GM19035 (cell line): Measurements from ENCODE around the gene FAM221A.
"Not testable (repeated sequence)": the region's sequence is repeated elsewhere in the genome, so short reads cannot be mapped to it uniquely, and the experiment has no call there.

Source experiments
- ATAC-seq: cut with Tn5 transposase; IDR thresholded peaks from one replicate; pipeline ENCODE4 v1.9.1; 2021; ENCODE audit not compliant: unreplicated experiment

The FAM221A gene

DNA sequence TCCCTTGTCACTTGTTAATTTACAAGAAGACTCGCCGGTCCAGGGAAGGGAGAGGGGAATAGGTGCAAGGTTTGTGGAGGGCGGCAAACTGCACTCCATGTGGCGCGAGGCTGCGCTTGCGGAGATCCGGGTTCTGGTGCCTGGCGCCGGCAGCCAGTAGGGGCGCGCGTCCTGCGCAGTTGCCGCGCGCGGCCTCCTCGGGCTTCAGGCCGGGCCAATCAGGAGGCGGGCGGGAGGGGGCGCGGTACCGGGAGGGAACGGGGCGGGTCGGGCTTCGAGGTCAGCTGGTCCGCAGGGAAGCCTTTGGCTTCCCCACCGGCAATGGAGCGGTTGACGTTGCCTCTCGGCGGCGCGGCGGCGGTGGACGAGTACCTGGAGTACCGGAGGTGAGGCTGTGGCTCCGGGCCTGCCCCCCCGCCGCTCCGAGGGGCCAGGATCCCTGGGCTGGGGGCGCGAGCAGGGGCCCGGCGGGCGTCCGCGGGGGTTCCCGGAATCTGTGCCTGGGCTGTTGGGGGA lies at the start of gene FAM221A:
FAM221A (plus strand) TSS at position 302 of the 516 bp plus-strand sequence; CDS start at position 322, 20 bp downstream.
- peak; percentile 96 for ATAC-seq

DNA sequence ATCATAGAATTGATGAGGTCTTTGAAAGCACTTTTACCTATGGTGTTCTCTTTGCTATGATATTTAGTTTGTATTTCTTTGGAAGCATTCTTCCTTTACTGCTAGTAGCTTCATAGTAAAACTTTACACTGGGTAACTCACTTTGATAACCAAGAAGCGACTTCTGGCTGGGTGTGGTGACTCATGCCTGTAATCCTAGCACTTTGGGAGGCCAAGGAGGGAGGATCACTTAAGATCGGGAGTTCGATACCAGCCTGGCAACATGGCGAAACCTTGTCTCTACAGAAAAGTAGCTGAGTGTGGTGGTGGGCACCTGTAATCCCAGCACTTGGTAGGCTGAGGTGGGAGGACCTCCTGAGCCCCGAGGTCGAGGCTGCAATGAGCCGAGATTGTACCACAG lies 46.6 kb upstream of the FAM221A start:
- no peak for ATAC-seq

DNA sequence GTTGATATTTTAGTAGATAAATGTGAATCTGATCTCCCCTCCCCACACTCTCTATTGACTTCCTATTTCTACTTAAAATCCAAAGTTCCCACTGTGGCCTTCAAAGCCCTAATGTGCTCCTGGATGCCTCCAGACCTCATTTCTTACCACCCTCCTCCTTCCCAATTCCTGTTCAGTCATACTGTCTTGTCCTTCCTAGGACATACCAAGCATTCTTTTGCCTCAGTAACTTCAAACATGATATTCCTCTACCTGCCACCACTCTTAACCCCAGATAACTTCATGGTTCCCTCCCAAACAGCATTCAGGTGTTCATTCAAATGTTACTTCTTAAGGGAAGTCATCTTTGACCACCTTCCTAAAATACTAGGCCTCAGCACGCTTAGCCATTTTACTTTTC lies 34.2 kb upstream of the FAM221A start:
- no peak for ATAC-seq

GRCh38 chr7:23653942-23654341 lies 26.1 kb upstream of the FAM221A start:
- no peak for ATAC-seq

GRCh38 chr7:23654508-23654907 lies 25.5 kb upstream of the FAM221A start:
- ATAC-seq, result no peak

DNA sequence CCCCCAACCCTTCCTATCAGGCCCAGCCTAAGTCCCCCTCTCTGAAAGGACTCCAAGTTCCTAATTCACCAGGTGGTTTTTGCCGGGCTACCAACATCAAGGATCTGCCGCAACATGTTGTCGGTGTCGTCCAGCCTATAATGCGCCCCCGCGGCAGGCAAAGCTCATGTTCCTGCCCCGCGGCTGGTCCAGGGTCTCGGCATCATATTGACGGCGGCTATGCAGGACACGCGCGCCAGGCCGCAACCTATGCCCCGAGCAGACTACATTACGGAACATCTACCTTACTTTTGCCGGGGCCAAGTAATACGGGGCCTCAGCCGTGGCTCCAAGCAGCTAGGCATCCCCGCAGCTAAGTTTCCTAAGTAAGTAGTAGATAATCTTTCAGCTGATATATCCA lies 24.6 kb upstream of the FAM221A start:
- ATAC-seq, result no peak

GRCh38 chr7:23658831-23659427 lies 21.1 kb upstream of the FAM221A start:
- no peak for ATAC-seq

- no peak for ATAC-seq
These were observed 18.6 kb upstream of the FAM221A start for GRCh38 chr7:23661385-23661784.

- ATAC-seq, result no peak
These were observed 17.6 kb upstream of the FAM221A start for GRCh38 chr7:23662124-23662983.

DNA sequence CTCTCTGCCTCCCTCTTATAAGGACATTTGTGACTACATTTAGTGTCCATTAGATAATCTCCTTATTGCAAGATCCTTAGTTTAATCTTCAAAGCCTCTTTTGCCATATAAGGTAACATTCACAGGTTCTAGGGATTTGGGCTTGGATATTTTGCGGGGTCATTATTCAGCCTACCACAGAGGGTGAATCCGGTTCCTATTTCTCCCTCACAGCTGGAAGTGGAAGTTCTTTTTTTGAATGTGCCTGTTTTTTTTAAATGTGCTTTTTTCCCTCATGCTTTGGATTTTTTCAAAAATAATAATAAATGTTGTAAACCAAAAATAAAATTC lies 17.1 kb upstream of the FAM221A start:
- ATAC-seq, result no peak

DNA sequence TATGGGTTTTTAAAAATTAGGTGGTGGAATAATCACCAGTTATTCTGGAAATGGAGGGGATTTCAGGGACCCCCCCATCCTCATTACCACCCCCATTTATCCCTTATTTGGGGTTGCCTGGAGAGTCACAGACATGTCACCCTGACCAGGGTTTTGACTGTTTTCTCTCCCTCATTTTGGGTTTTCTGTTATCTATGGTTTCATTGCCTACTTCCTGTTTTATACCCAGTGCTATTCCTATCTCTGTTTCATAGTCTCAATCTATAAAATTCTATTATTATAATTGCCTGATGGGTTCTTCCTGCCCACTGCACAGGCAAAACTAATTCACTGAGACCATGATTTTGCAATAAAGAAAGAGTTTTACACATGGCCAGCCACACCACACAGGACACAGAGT lies 15.9 kb upstream of the FAM221A start:
- no peak for ATAC-seq

DNA sequence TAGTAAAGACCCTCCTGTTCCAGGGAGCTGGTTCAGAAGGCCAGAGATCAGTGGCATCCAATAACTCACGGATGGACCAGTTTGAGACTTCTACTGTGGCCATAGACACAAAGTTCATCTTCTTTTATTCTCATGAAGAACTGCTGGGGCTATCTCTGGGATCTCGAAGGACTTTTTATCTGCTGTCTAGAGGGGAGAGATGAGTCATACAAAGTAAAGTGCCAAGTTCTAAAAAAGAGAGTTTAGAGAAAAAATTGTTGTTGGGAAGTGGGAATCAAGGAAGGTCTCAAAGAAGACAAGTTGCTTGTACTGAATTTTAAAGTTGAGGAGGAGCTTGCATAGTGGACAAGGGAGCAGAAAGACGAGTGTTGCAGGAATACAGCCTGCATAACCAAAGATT lies 8.0 kb upstream of the FAM221A start:
- no peak for ATAC-seq

DNA sequence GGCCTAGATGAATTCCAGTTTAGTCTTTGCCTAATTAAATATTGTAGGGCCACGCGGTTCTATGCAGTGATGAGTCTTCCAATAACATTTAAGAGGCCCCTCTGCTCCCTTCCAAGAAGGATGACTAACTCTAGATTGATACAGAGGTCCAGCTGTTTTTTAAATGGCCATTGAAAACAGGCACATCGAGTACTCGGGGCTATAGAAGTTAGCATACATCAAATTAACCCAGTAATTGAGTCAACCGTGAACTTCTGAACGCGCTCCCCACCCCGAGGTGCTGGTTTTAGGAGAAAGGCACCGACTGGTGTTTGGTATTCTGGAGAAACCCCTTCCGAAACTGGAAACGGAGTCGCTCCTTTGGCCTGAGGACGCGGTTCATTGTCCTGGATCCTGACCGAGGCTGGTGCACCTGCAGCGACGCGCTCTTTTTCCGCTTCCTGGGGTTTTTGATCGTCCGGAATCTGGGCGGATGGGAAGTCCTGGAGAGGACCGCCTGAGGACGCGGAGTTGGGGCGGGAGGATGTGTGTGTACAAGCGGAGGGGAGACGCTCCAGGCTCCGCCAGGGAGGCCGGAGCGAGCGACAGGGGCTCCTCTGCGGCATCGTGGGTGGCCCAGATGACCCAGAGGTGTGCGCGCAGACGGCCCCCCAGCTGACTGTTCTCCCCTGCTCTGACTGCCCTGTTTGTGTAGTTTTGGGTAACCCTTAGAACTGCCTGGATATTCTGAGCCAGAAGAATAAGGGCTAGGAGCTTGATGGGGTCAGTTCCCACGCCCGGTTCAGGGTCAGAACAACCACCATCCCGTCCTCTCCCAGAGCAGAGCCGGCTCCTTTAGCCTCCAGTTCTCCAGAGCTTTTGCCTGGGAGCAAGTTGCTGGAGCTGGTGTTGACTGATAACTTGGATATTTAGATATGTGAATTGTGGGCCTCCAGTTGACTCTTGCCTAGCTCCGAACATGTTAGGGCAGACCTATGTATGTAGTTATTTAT lies 711 bp downstream of the FAM221A start:
- ATAC-seq, result peak; percentile 35

GRCh38 chr7:23684041-23684440 lies 4.0 kb downstream of the FAM221A start:
- not testable (repeated sequence) for ATAC-seq

DNA sequence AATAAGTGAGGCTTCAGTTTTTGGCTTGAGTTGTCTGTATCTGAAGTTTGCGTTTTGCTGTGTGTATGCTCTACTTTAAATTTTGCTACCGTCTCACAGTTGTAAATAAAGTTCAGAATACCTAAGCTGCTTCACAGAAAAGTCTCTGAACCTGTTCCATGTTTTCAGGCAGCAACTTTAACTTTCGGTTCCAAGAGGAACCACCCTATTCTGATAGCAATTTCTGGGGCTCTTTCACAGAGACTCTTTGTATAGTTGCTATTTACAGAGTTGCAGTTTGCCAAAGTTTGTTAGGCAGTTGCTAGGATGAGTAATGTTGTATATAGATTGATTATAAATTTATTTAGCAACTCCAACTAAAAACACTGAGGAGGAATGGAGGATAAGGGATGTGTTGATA lies 5.7 kb downstream of the FAM221A start:
- no peak for ATAC-seq

DNA sequence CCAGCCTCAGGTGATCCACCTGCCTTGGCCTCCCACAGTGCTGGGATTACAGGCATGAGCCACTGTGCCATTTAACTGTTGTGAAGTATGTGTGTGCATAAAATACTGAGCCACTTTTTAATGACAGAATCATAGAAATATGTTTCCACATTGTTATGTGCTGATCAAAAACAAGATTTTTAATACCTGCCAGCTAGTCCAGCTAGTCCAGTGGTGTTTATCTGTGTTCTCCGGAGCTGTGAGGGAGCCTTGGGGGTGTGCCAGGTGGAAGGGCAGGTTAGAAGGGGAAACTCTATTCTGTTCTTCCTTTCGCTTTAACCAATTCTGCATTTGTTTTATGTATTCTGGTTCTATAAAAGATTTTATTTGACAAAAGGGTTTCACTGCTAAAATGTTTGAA lies 7.0 kb downstream of the FAM221A start:
- ATAC-seq, result no peak

DNA sequence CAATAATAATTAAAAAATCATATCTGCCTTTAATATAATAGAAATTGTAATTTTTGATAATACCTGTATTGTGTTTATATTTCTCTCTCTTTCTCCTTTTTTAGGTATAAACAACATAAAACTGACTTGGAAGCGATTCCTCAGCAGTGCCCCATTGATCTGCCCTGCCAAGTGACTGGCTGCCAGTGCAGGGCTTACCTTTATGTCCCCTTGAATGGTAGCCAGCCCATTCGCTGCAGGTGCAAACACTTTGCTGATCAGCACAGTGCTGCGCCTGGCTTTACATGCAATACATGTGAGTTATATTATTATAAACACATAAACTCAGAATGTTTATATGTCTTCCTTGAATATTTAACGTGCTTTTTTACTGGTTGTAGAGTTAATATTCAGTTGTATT lies 9.2 kb downstream of the FAM221A start:
- ATAC-seq, result no peak

DNA sequence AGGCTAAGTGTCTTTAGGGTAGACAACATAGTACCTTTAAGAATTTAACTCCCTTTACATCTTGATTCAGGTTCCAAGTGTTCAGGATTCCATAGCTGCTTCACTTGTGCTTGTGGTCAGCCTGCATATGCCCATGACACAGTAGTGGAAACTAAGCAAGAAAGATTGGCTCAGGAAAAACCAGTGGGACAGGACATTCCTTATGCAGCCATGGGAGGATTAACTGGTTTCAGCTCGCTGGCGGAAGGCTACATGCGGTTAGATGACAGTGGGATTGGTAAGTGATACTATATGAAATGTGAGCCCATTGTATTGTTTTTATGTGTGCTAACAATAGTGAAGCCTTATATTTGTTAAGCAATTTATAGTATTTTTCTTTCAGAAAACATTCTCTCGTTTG lies 11.3 kb downstream of the FAM221A start:
- ATAC-seq, result no peak

DNA sequence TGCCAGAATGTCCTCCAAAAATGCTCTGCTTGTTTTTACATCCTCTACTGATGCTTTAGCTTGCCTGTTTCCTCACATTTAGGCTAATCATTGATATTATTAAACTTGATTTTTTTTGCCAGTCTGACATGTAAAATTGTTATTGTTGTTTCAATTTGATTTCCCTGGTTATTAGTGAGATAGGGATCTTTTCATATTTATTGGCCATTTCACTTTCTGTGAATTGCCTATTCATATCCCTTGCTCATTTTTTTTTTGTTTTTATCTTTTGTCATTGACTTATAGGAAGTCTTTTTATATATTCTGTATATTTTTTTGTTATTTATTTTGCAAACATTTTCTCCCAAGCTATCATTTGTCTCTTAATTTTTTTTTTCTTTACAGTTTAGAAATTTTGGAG lies 13.2 kb downstream of the FAM221A start:
- no peak for ATAC-seq

DNA sequence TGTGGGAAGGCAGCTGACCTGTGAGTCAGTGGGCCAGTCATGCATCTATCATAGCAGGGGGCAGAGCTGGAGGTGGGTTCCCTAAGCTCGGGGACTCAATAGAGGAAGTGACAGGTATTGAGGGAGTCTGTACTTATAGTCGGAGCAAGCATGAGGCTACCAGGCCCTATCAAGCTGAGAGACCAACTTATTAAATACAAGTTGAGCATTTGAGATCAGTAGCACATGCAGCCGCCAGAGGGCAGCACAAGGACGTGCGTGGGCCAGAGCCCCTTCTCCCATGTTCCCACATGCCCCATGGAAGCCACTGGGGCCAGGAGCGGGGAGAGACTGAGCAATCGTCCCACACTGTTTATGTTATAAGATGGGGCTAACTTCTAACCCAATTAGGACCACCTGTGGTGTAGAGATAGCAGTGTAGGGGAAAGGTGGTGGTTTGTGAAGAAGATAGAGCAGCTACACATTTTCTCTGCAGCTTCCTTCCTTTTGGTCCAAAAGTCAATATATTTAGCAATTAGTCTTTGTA lies 17.0 kb downstream of the FAM221A start:
- ATAC-seq, result peak; percentile 69

- ATAC-seq, result no peak
These were observed 18.8 kb downstream of the FAM221A start for GRCh38 chr7:23698822-23699221.
